Measurements from ENCODE around the gene ADAMTS12. TPM values are rescaled to one million over a fixed set of nuclear protein-coding genes. Genes with fewer than 3 reads are reported as not detected.

ADAMTS12 gene
- total RNA-seq, 1 experiment from 2014 or later, result not detected

DNA sequence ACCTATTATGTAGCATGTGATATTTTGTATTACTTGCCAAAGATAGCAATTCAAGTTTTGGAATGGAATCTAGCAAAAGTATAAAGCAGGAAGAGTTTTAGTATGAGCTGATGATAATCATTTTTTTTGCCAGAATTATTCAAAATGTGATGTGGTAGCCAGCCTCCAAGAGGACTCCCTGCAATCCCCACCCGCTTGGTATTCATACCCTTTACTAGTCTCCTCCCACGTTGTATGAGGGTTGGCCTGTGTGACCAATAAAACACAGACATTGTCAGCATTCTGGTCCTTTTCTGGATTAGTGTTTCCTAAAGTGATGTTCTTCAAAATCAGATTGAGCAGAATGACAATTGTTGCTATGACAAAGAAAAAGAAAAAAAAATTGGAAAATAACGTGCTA, 387.2 kb downstream of the ADAMTS12 start:
- Mint-ChIP-seq H3K36me3 (ENCODE audit: insufficient read depth, unreplicated experiment) (no peaks in the 10 kb centered on the region), H3K4me1 (ENCODE audit: low read depth, unreplicated experiment) (no peaks in the 10 kb centered on the region), H3K4me3 (ENCODE audit: unreplicated experiment) (no peak overlapping the region), H3K27me3 (ENCODE audit: insufficient read depth, unreplicated experiment) (no peaks in the 10 kb centered on the region), H3K9me3 (ENCODE audit: unreplicated experiment) (no peaks in the 10 kb centered on the region), H3K27ac (ENCODE audit: unreplicated experiment) (no peak overlapping the region)
- CTCF ChIA-PET, result no interaction called here
- Histone ChIP-seq H3K4me1 (no peaks in the 10 kb centered on the region), H3K9me3 (no peaks in the 10 kb centered on the region), H3K36me3 (ENCODE audit: control insufficient read depth, insufficient read depth, low read length) (no peaks in the 10 kb centered on the region), H3K4me3 (ENCODE audit: low read depth, low read length) (no peak overlapping the region), H3K27me3 (replicated peaks; ENCODE audit: control insufficient read depth, insufficient read depth, low read length) (no peaks in the 10 kb centered on the region)
- intact Hi-C loops (cut with micrococcal nuclease; ENCODE audit: unreplicated experiment), result no loop called here
- TF ChIP-seq, protein P1, sequence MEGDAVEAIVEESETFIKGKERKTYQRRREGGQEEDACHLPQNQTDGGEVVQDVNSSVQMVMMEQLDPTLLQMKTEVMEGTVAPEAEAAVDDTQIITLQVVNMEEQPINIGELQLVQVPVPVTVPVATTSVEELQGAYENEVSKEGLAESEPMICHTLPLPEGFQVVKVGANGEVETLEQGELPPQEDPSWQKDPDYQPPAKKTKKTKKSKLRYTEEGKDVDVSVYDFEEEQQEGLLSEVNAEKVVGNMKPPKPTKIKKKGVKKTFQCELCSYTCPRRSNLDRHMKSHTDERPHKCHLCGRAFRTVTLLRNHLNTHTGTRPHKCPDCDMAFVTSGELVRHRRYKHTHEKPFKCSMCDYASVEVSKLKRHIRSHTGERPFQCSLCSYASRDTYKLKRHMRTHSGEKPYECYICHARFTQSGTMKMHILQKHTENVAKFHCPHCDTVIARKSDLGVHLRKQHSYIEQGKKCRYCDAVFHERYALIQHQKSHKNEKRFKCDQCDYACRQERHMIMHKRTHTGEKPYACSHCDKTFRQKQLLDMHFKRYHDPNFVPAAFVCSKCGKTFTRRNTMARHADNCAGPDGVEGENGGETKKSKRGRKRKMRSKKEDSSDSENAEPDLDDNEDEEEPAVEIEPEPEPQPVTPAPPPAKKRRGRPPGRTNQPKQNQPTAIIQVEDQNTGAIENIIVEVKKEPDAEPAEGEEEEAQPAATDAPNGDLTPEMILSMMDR (IDR thresholded peaks at IDR 0.05; ENCODE audit: insufficient read depth in 1 of 2, low read depth in 1 of 2, low read length in 1 of 2, severe bottlenecking in 1 of 2, unreplicated experiment in 1 of 2), result no peak
- BruUV-seq (replicated peaks), result no TSS peak
- no peak for DNase-seq
- POLR2A ChIA-PET, result no interaction called here

DNA sequence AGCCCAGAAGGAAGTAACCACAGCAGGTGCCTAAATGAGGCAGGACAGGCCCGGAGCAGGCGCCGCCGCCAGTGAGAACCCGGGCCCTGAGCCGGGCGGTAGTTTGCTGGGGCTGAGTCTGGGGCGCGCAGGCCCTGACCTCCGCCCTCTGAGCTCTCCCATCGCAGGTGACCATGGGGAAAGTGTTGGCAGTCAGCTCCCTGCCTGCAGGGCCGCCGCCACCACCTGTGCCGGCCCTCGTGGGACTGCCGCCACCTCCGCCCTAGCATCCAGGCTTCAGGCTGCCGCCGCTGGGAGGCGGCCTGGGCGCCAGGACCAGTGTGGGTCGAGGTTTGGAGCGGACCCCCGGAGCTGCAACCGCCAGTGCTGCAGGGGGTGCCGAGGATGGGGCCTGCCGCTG, 389.9 kb downstream of the ADAMTS12 start:
- Mint-ChIP-seq H3K9me3 (ENCODE audit: unreplicated experiment) (no peaks in the 10 kb centered on the region), H3K36me3 (ENCODE audit: insufficient read depth, unreplicated experiment) (no peaks in the 10 kb centered on the region), H3K27me3 (ENCODE audit: insufficient read depth, unreplicated experiment) (no peaks in the 10 kb centered on the region), H3K4me1 (ENCODE audit: low read depth, unreplicated experiment) (no peaks in the 10 kb centered on the region), H3K4me3 (ENCODE audit: unreplicated experiment) (no peak overlapping the region), H3K27ac (ENCODE audit: unreplicated experiment) (no peak overlapping the region)
- no peaks in the 10 kb centered on the region for H3K9me3 ChIP-seq
- no TSS peak for BruUV-seq (replicated peaks)
- intact Hi-C loops (cut with micrococcal nuclease; ENCODE audit: unreplicated experiment), result no loop called here
- no peak overlapping the region for H3K4me3 ChIP-seq (ENCODE audit: low read depth, low read length)
- H3K36me3 ChIP-seq (ENCODE audit: control insufficient read depth, insufficient read depth, low read length), result no peaks in the 10 kb centered on the region
- CTCF ChIA-PET, result no interaction called here
- H3K4me1 ChIP-seq, result no peaks in the 10 kb centered on the region
- TF ChIP-seq, protein P1 (IDR thresholded peaks at IDR 0.05; ENCODE audit: insufficient read depth in 1 of 2, low read depth in 1 of 2, low read length in 1 of 2, severe bottlenecking in 1 of 2, unreplicated experiment in 1 of 2), result no peak
- DNase-seq, result no peak
- no peaks in the 10 kb centered on the region for H3K27me3 ChIP-seq (replicated peaks; ENCODE audit: control insufficient read depth, insufficient read depth, low read length)
- POLR2A ChIA-PET, result no interaction called here

DNA sequence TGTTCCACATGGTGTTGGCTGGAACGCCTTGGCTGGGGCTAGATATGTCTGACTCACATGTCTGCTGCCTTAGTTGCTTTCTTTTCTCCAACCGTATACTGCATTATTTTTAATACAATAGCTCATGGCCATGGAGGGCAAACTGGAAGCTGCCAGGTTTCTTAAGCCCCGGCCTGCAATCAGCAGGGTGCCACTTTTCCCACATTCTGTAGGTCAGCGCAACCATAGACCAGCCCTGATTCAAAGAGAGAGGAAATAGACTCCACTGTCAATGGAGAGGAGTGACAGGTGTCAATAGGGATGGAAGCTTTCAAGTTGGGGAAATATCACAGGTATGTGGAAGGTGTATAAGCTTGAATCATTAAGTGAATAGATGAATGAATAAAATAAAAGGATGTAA, 390.5 kb downstream of the ADAMTS12 start:
- H3K36me3 ChIP-seq (ENCODE audit: control insufficient read depth, insufficient read depth, low read length), result no peaks in the 10 kb centered on the region
- POLR2A ChIA-PET, result no interaction called here
- no peak for DNase-seq
- no peaks in the 10 kb centered on the region for H3K27me3 Mint-ChIP-seq (ENCODE audit: insufficient read depth, unreplicated experiment)
- BruUV-seq (replicated peaks), result no TSS peak
- H3K4me1 Mint-ChIP-seq (ENCODE audit: low read depth, unreplicated experiment), result no peaks in the 10 kb centered on the region
- intact Hi-C loops (cut with micrococcal nuclease; ENCODE audit: unreplicated experiment), result no loop called here
- CTCF ChIA-PET, result no interaction called here
- H3K36me3 Mint-ChIP-seq (ENCODE audit: insufficient read depth, unreplicated experiment), result no peaks in the 10 kb centered on the region
- H3K4me1 ChIP-seq, result no peaks in the 10 kb centered on the region
- no peaks in the 10 kb centered on the region for H3K9me3 ChIP-seq
- H3K9me3 Mint-ChIP-seq (ENCODE audit: unreplicated experiment), result no peaks in the 10 kb centered on the region
- H3K27me3 ChIP-seq (replicated peaks; ENCODE audit: control insufficient read depth, insufficient read depth, low read length), result no peaks in the 10 kb centered on the region
- no peak overlapping the region for H3K4me3 Mint-ChIP-seq (ENCODE audit: unreplicated experiment)
- TF ChIP-seq, protein P1 (IDR thresholded peaks at IDR 0.05; ENCODE audit: insufficient read depth in 1 of 2, low read depth in 1 of 2, low read length in 1 of 2, severe bottlenecking in 1 of 2, unreplicated experiment in 1 of 2), result no peak
- no peak overlapping the region for H3K4me3 ChIP-seq (ENCODE audit: low read depth, low read length)
- no peak overlapping the region for H3K27ac Mint-ChIP-seq (ENCODE audit: unreplicated experiment)
